ENCODE data around the gene VSIG2. TPM values are rescaled to one million over a fixed set of nuclear protein-coding genes. Genes with fewer than 3 reads are reported as not detected.

The VSIG2 gene
- polyA plus RNA-seq, 4 donors: 5.3 to 10.7 (median 8.7) TPM

- no peak for DNase-seq (ENCODE audit: low read depth in 4 of 4, low spot score in 2 of 4)
These were observed 2.1 kb downstream of the VSIG2 start for GRCh38 chr11:124749912-124750311.

- DNase-seq (ENCODE audit: low read depth in 4 of 4, low spot score in 2 of 4): no peak
These were observed 3.3 kb downstream of the VSIG2 start for GRCh38 chr11:124748481-124749343.

- no peak for DNase-seq (ENCODE audit: low read depth in 4 of 4, low spot score in 2 of 4)
These were observed 4.0 kb downstream of the VSIG2 start for GRCh38 chr11:124748100-124748418.

GRCh38 chr11:124747406-124748099 lies 4.5 kb downstream of the VSIG2 start:
- no peak for DNase-seq (ENCODE audit: low read depth in 4 of 4, low spot score in 2 of 4)

- no peak for DNase-seq (ENCODE audit: low read depth in 4 of 4, low spot score in 2 of 4)
These were observed 5.3 kb downstream of the VSIG2 start for GRCh38 chr11:124746621-124747243.

- DNase-seq (ENCODE audit: low read depth in 4 of 4, low spot score in 2 of 4): no peak
These were observed 6.0 kb downstream of the VSIG2 start for GRCh38 chr11:124745835-124746620.

- DNase-seq (ENCODE audit: low read depth in 4 of 4, low spot score in 2 of 4): no peak
These were observed 6.7 kb downstream of the VSIG2 start for GRCh38 chr11:124745270-124745834.

GRCh38 chr11:124743050-124743449 lies 9.0 kb downstream of the VSIG2 start:
- no peak for DNase-seq (ENCODE audit: low read depth in 4 of 4, low spot score in 2 of 4)

- DNase-seq (ENCODE audit: low read depth in 4 of 4, low spot score in 2 of 4): no peak
These were observed 9.5 kb downstream of the VSIG2 start for GRCh38 chr11:124742555-124742954.

GRCh38 chr11:124740277-124740882 lies 11.7 kb downstream of the VSIG2 start:
- no peak for DNase-seq (ENCODE audit: low read depth in 4 of 4, low spot score in 2 of 4)

GRCh38 chr11:124739479-124740276 lies 12.4 kb downstream of the VSIG2 start, which contains the start of gene NRGN:
TSS of gene NRGN (plus strand) at chr11:124739942. CDS start at chr11:124740085, 143 bp downstream.
- DNase-seq (ENCODE audit: low read depth in 4 of 4, low spot score in 2 of 4): peak in 3 of 4 donors; percentile 75 to 88 (median 88)

- no peak for DNase-seq (ENCODE audit: low read depth in 4 of 4, low spot score in 2 of 4)
These were observed 13.2 kb downstream of the VSIG2 start for GRCh38 chr11:124738713-124739478.

GRCh38 chr11:124737638-124738305 lies 14.3 kb downstream of the VSIG2 start:
- DNase-seq (ENCODE audit: low read depth in 4 of 4, low spot score in 2 of 4): no peak

GRCh38 chr11:124736736-124737135 lies 15.3 kb downstream of the VSIG2 start:
- no peak for DNase-seq (ENCODE audit: low read depth in 4 of 4, low spot score in 2 of 4)

GRCh38 chr11:124732230-124732629 lies 19.8 kb downstream of the VSIG2 start:
- DNase-seq (ENCODE audit: low read depth in 4 of 4, low spot score in 2 of 4): no peak

GRCh38 chr11:124729571-124729970 lies 22.5 kb downstream of the VSIG2 start:
- DNase-seq (ENCODE audit: low read depth in 4 of 4, low spot score in 2 of 4): no peak

- no peak for DNase-seq (ENCODE audit: low read depth in 4 of 4, low spot score in 2 of 4)
These were observed 23.9 kb downstream of the VSIG2 start for GRCh38 chr11:124728134-124728533.

- DNase-seq (ENCODE audit: low read depth in 4 of 4, low spot score in 2 of 4): no peak
These were observed 24.6 kb downstream of the VSIG2 start for GRCh38 chr11:124727474-124727873.
